ENCODE data around the gene IMPDH2.

The IMPDH2 gene

DNA sequence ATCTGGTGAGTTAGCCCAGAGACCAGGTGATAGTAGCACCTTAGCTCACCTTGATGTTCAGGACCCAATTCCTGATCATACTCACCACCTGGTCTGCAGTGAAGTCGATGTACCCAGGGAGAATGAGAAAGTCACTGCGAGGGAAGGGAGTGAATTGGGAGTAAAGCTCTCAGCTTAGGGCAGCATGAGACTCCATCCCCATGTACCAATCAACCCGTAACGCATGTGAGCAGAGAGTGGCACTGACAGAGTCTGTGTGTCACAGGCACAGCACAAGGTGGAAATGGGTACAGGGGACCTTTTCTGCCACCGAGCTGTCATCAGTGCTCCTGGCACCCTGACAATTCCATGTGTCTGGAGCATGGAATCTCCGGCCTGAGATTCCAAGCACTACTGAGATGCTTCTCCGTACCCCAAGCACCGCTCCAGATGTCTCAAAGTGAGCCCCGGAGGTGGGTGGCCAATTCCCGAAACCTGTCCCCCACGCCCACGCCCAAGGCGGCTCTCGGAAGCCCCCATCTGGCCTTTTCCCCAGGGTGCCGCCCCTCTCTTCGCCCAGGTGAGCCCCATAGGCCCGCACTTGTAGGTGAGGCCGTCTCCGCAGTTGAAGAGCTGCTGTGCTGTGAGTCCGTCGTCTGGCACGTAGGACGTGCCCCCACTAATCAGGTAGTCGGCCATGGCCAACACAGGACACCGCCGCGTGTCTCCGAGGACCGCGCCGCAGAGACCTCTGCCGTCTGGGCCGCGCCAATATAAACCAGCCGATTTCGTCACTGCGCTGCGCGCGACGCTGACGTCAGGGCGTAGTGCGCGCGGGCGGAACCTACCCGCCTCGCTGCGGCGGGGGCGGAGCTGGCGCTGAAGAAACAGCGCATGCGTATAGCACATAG is at the start of gene IMPDH2:
IMPDH2 (minus strand) TSS at position 726 of the 890 bp plus-strand sequence; CDS start at position 678, 48 bp downstream.
- peak; percentile 90 for DNase-seq (ENCODE audit: low read depth in 2 of 3, low spot score in 1 of 3)

DNA sequence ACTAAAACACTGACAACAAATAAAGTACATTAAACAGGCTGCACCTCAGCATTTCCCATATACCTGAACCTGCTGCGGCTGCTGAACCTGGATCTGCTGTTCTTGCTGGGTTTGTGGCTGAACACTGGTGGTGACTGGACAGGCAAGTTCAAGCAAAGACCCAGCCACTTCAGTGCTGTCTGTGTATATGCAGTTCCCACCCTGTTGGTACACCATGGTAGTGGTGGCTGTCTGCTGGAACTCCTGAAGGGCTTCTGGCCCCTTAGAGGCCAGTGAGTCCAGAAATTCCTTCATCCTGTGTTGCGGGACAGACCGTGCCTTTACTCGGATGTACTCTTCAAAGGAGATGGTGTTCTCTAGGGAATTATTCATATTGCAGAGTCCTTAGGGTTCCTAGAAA is 47.4 kb upstream of the IMPDH2 start:
- no peak for DNase-seq (ENCODE audit: low read depth in 2 of 3, low spot score in 1 of 3)

DNA sequence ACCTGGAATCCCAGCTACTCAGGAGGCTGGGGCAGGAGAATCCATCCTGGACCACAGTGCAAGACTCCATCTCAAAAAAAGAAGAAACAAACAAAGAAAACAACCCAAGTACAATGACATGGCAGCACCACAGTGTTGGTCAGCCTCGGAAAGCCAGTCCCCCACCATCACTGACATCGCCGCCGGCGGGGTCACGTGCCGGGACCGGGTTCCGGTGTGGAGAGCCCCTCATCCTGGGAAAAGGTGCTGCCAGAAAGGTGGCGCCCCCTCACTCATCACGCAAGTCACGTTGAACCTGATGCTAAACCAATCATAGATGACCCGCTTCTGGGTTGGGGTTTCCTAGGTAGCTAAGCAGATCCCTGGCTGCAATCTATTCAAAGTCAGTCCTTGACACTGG is 46.9 kb upstream of the IMPDH2 start:
- no peak for DNase-seq (ENCODE audit: low read depth in 2 of 3, low spot score in 1 of 3)

DNA sequence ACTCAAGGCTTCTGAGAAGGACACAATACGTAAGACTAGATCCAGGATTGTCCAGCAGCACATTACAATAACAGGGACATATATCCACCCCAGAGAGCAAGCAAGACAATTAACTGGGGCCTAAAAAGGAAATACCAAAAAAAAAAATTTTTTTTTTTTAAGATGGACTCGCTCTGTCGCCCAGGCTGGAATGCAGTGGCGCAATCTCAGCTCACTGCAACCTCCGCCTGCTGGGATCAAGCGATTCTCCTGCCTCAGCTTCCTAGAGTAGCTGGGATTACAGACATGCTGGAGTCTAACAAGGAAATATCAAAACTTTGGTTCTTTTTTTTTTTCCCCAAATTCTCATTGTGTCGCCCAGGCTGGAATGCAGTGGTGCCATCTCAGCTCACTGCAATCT is 28.8 kb upstream of the IMPDH2 start:
- DNase-seq (ENCODE audit: low read depth in 2 of 3, low spot score in 1 of 3), result no peak

DNA sequence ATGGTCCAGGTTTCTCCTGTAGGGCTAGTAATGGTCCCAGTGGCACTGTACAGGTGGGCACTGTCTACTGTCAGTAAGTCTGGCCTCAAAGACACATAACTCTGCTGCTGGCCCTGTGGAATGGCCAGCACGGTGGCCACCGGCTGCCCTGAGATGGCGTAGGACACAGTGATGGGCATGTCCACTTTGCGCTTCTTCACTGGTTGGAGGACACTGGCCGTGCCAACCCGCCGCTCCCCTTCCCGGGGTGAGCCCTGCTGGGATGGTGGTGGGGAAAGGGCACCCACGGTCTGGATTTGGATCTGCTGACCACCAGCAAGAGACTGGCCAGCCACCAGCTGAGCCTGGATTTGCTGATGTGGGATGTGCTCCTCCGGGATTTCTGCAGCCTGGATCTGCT is 28.1 kb upstream of the IMPDH2 start:
- no peak for DNase-seq (ENCODE audit: low read depth in 2 of 3, low spot score in 1 of 3)

- no peak for DNase-seq (ENCODE audit: low read depth in 2 of 3, low spot score in 1 of 3)
Measured at GRCh38 chr3:49054344-49054862, 25.2 kb upstream of the IMPDH2 start.

GRCh38 chr3:49053543-49053942 is 24.3 kb upstream of the IMPDH2 start:
- DNase-seq (ENCODE audit: low read depth in 2 of 3, low spot score in 1 of 3), result no peak

- no peak for DNase-seq (ENCODE audit: low read depth in 2 of 3, low spot score in 1 of 3)
Measured at GRCh38 chr3:49035281-49035680, 6.1 kb upstream of the IMPDH2 start.

DNA sequence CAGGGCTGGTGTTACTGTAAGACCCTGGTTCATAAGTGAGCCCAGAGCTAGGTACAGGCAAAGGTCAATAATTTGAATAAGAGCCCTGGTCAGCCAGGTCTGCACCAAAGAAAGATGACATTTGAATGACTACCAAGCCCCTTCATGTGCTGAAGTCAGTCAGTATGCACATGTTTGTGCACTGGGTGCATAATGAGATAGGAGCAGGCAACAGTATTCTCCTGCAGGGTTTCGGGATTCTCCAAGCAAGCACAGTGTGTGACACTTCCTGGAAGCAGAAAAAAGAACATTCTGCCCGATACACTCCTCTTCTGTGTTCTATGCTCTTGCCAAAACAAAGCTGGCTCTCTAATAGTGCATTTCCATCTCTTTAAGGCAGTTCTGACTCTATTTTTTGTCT is 5.5 kb upstream of the IMPDH2 start:
- no peak for DNase-seq (ENCODE audit: low read depth in 2 of 3, low spot score in 1 of 3)

GRCh38 chr3:49032646-49033304 is 3.6 kb upstream of the IMPDH2 start:
- no peak for DNase-seq (ENCODE audit: low read depth in 2 of 3, low spot score in 1 of 3)

GRCh38 chr3:49030321-49030720 is 1.1 kb upstream of the IMPDH2 start:
- DNase-seq (ENCODE audit: low read depth in 2 of 3, low spot score in 1 of 3), result no peak

- no peak for DNase-seq (ENCODE audit: low read depth in 2 of 3, low spot score in 1 of 3)
Measured at GRCh38 chr3:49029563-49029884, 326 bp upstream of the IMPDH2 start.

DNA sequence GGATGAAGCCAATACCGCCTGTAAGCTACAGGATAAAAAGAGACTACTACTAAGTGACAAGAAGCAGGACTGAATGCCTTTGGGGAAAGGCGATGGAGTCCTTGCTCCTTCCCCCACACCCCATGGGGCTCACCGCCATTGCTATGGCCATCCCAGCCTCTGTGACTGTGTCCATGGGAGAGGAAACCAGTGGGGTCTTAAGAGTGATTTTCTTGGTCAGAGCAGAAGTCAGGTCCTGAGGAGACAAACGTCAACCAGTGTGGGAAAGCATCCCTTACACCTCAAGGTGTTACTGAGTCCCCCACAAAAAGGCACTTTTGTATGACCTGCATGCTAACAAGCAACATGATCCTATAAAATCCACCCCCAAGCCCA is 913 bp downstream of the IMPDH2 start:
- no peak for DNase-seq (ENCODE audit: low read depth in 2 of 3, low spot score in 1 of 3)

DNA sequence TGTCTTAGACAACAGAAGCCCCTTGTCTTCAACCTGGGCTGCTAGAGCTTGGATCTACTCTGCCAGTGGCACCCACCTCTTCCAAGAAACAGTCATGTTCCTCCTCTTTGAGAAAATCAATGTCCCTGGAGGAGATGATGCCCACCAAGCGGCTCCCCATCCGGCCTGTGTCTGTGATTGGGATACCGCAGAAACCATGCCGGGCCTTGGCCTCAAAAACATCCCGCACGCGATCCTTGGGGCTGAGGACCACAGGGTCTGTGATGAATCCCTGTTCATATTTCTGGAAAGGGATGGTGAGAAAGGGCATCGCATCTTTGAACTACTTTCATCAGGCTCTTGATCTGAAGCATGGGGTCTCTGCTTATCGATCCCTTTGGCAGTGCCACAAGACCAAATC is 1.6 kb downstream of the IMPDH2 start:
- DNase-seq (ENCODE audit: low read depth in 2 of 3, low spot score in 1 of 3), result no peak

- no peak for DNase-seq (ENCODE audit: low read depth in 2 of 3, low spot score in 1 of 3)
Measured at GRCh38 chr3:49026536-49026935, 2.7 kb downstream of the IMPDH2 start.

DNA sequence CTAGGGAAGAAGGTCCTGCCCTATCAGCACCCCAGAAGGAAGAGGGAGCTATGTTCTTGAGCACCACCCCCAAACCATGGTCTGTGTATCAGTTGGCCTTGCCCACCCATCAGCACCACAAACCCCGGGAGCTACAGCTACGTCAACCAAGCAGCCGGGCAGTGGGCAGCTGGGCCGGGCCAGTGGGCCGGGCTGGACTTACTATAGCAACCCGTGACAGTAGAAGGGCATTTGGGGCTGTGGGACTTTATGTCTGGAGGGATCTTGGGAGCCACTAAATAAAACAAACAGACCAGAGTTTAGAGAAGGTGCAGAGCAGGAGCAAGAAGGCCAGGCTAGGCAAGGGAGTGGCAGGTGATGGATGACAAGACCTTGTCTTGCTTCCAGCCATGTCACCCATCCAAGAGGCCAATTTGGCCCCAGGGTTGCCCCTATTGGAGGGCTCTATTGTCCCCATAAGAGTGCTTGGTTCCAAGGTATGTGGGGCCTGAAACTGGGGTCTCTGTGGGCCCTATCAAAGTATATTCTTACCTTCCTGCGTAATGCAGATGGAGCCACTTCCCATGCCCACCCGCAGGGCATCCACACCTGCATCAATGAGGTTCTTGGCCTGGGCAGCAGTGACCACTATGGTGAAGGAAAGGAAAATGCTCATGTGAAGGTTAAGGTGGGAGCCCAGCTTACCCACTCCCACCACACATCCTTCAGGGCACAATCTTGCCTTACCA is 3.2 kb downstream of the IMPDH2 start:
- DNase-seq (ENCODE audit: low read depth in 2 of 3, low spot score in 1 of 3), result no peak

- no peak for DNase-seq (ENCODE audit: low read depth in 2 of 3, low spot score in 1 of 3)
Measured at GRCh38 chr3:49025005-49025792, 4.0 kb downstream of the IMPDH2 start.

DNA sequence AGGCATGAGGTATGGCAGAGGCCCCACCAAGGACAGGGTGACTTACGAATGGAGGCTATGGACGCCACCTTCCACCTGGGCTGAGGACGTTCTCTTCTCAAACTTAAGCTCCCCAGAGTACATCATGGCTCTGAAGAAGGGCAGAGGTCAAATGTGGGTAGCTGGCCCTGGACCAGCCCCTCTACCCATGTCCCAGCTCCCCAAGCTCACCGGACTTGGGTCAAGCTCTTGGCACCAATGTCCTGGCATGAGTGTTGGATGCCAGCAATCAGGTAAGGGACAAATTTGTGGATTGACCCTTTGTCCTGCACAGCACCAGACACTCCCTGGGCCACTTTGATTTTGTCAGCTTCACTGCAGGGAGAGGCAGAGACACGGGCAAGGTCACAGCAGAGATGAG is 4.7 kb downstream of the IMPDH2 start:
- DNase-seq (ENCODE audit: low read depth in 2 of 3, low spot score in 1 of 3), result no peak

- DNase-seq (ENCODE audit: low read depth in 2 of 3, low spot score in 1 of 3), result no peak
Measured at GRCh38 chr3:49023775-49024174, 5.4 kb downstream of the IMPDH2 start.

GRCh38 chr3:49022688-49023171 is 6.5 kb downstream of the IMPDH2 start:
- DNase-seq (ENCODE audit: low read depth in 2 of 3, low spot score in 1 of 3), result no peak

All from stimulated activated CD4-positive, alpha-beta T cell treated with anti-CD3 and anti-CD28 coated beads, Interleukin-12 subunit alpha, Interleukin-12 subunit beta, amount 100 ng/mL, for 48 hours (primary cell).